ENCODE results near the gene GALNTL6.

GRCh38 chr4:172495769-172496168, 682.6 kb downstream of the GALNTL6 start:
- TF ChIP-seq CTCF (IDR thresholded peaks at IDR 0.05) (no peak), POLR2A (IDR thresholded peaks at IDR 0.05) (no peak)

All from Peyer's patch (tissue), 4 donors.